ENCODE measurements around the gene LIPC.

The LIPC gene

GRCh38 chr15:58546635-58547627 is 115.1 kb downstream of the LIPC start:
- TF ChIP-seq CTCF (IDR thresholded peaks at IDR 0.05; ENCODE audit: insufficient read depth, missing control alignments) = no peak
- DNase-seq (ENCODE audit: insufficient read length, low spot score) (no peak), FAIRE-seq (no peak)

- no peak for FAIRE-seq
- TF ChIP-seq CTCF (IDR thresholded peaks at IDR 0.05; ENCODE audit: insufficient read depth, missing control alignments) = no peak
- no peak for DNase-seq (ENCODE audit: insufficient read length, low spot score)
Measured at GRCh38 chr15:58547628-58548307, 116.0 kb downstream of the LIPC start.

- no peak for FAIRE-seq
- no peak for TF ChIP-seq CTCF (IDR thresholded peaks at IDR 0.05; ENCODE audit: insufficient read depth, missing control alignments)
- DNase-seq (ENCODE audit: insufficient read length, low spot score) = no peak
Measured at GRCh38 chr15:58548308-58549012, 116.7 kb downstream of the LIPC start.

GRCh38 chr15:58549013-58549784 is 117.4 kb downstream of the LIPC start:
- peak; percentile 75 for DNase-seq (ENCODE audit: insufficient read length, low spot score)
- no peak for TF ChIP-seq CTCF (IDR thresholded peaks at IDR 0.05; ENCODE audit: insufficient read depth, missing control alignments)
- peak; percentile 91 for FAIRE-seq

GRCh38 chr15:58549785-58550074 is 117.9 kb downstream of the LIPC start:
- DNase-seq (ENCODE audit: insufficient read length, low spot score) (no peak), FAIRE-seq (no peak)
- no peak for TF ChIP-seq CTCF (IDR thresholded peaks at IDR 0.05; ENCODE audit: insufficient read depth, missing control alignments)

GRCh38 chr15:58551084-58551763 is 119.4 kb downstream of the LIPC start:
- FAIRE-seq = no peak
- TF ChIP-seq CTCF (IDR thresholded peaks at IDR 0.05; ENCODE audit: insufficient read depth, missing control alignments) = no peak
- no peak for DNase-seq (ENCODE audit: insufficient read length, low spot score)

All from D721Med (cell line).